ENCODE results near the gene HEPACAM. TPM values are rescaled to one million over a fixed set of nuclear protein-coding genes. Genes with fewer than 3 reads are reported as not detected.

HEPACAM gene
- total RNA-seq, 1 donor from 2014 or later, result 0.14 TPM

- intact Hi-C loops (cut with DNase I), result no loop called here
Observed at GRCh38 chr11:124895471-124895971, 40.3 kb downstream of the HEPACAM start.

GRCh38 chr11:124894606-124895430 lies 41.0 kb downstream of the HEPACAM start:
- Histone ChIP-seq H3K4me3 (peak overlapping the region; percentile 50), H3K4me1 (peaks cover 46% of the 10 kb centered on the region), H3K9me3 (no peaks in the 10 kb centered on the region), H3K27ac (peak overlapping the region; percentile 79), H3K27me3 (no peaks in the 10 kb centered on the region), H3K36me3 (no peaks in the 10 kb centered on the region)
- ATAC-seq, result no peak
- intact Hi-C loops (cut with DNase I), result no loop called here
- DNase-seq, result no peak
- TF ChIP-seq CTCF (IDR thresholded peaks at IDR 0.05), result no peak

More at GRCh38 chr11:124895471-124895971, 40.3 kb downstream of the HEPACAM start:
- Histone ChIP-seq H3K27ac (peak overlapping the region; percentile 79), H3K36me3 (no peaks in the 10 kb centered on the region), H3K4me3 (peak overlapping the region; percentile 50), H3K9me3 (no peaks in the 10 kb centered on the region), H3K27me3 (no peaks in the 10 kb centered on the region), H3K4me1 (peaks cover 44% of the 10 kb centered on the region)
- DNase-seq, result no peak
- no peak for ATAC-seq
- no peak for TF ChIP-seq CTCF (IDR thresholded peaks at IDR 0.05)

- Histone ChIP-seq H3K4me1 (peaks cover 46% of the 10 kb centered on the region), H3K27me3 (no peaks in the 10 kb centered on the region), H3K4me3 (no peak overlapping the region), H3K27ac (peak overlapping the region; percentile 11), H3K9me3 (no peaks in the 10 kb centered on the region), H3K36me3 (no peaks in the 10 kb centered on the region)
- no peak for TF ChIP-seq CTCF (IDR thresholded peaks at IDR 0.05)
- intact Hi-C loops (cut with DNase I), result no loop called here
- DNase-seq (no peak), ATAC-seq (no peak)
Observed at GRCh38 chr11:124893781-124894401, 42.0 kb downstream of the HEPACAM start.

- no peak for TF ChIP-seq CTCF (IDR thresholded peaks at IDR 0.05)
- peak overlapping the region; percentile 53 for H3K27ac ChIP-seq
Observed at GRCh38 chr11:124892750-124893454, 42.9 kb downstream of the HEPACAM start.

GRCh38 chr11:124892146-124892545 lies 43.7 kb downstream of the HEPACAM start:
- H3K27me3 ChIP-seq, result no peaks in the 10 kb centered on the region
- no peaks in the 10 kb centered on the region for H3K36me3 ChIP-seq
- ATAC-seq (no peak), DNase-seq (no peak)
- H3K9me3 ChIP-seq, result no peaks in the 10 kb centered on the region
- no peak overlapping the region for H3K4me3 ChIP-seq
- intact Hi-C loops (cut with DNase I), result no loop called here
- peaks cover 56% of the 10 kb centered on the region for H3K4me1 ChIP-seq
- no peak for TF ChIP-seq CTCF (IDR thresholded peaks at IDR 0.05)
- H3K27ac ChIP-seq, result peak overlapping the region; percentile 13

More at GRCh38 chr11:124892750-124893454, 42.9 kb downstream of the HEPACAM start:
- peak; percentile 49 for ATAC-seq
- H3K36me3 ChIP-seq, result no peaks in the 10 kb centered on the region
- intact Hi-C loops (cut with DNase I), result no loop called here
- no peaks in the 10 kb centered on the region for H3K9me3 ChIP-seq
- no peaks in the 10 kb centered on the region for H3K27me3 ChIP-seq
- peaks cover 56% of the 10 kb centered on the region for H3K4me1 ChIP-seq
- no peak overlapping the region for H3K4me3 ChIP-seq
- DNase-seq, result no peak
